NCI-H146 treated with DMSO at 0.1 percent for 48 hours (cell line): ENCODE data around the gene NT5C1B.

Experiments
- DNase-seq: peaks from one replicate; lab custom pipeline; 2025; ENCODE audit not compliant: unreplicated experiment; lab: John Stamatoyannopoulos, UW

Gene NT5C1B

DNA sequence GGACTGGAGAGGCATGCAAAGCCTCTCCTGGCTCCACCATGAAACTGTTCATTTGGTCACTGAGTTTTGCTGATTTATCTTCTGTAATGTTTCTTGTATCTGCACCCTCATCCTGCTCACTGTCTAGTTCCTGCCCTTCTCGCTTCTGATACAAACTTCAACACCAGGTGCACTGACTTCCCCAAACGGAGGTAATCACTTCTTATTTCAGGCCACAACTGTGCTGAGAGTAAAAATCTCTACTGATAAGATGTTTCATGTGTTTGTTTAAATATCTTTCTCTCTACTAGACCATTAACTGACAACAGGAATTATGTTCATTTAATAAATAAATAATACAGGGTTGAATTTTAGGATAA, 10.9 kb upstream of the NT5C1B start:
- no peak for DNase-seq

- DNase-seq, result no peak
Observed at GRCh38 chr2:18599509-18600254, 10.3 kb upstream of the NT5C1B start.

- DNase-seq, result no peak
Observed at GRCh38 chr2:18598848-18599484, 9.6 kb upstream of the NT5C1B start.

- DNase-seq, result no peak
Observed at GRCh38 chr2:18597618-18598017, 8.2 kb upstream of the NT5C1B start.

- no peak for DNase-seq
Observed at GRCh38 chr2:18596993-18597392, 7.6 kb upstream of the NT5C1B start.

DNA sequence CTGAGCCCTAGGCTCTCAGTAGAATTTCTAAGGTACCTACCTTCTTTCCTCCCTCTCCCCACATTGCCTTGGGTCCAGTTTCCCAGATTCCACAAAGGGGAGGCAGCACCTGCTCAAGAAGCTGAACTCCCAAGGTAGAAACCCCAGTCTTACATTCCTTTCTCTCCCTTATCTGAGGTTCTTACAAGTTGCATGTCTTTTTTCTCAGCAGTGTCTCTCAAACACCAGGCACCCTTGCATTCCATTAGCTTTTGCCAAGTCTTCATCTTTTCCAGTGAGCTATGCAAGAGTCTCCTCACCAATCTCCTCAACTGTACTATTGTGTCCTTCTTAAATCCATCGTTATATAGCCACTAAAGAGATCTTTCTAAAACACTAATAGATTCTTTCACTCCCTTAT, 4.1 kb upstream of the NT5C1B start:
- no peak for DNase-seq

- DNase-seq, result no peak
Observed at GRCh38 chr2:18592372-18592771, 3.0 kb upstream of the NT5C1B start.

DNA sequence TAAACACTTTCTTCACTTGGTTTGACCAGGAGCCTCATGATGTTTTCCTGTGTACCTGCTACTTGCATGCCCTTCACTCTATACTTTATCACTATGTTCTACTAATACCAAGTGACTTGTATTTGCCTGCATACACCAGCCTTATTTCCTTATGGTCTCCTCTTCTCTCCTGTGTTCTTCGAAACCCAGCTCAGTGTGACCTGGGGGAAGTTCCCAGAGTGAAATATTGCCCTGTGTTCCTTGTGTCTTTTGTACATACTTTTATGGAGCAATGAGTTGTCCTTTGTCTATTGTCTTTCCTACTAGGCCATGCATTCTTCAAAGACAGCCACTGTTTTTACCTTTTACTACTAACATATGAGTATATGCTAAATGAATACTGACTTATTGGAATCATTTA, 567 bp downstream of the NT5C1B start:
- no peak for DNase-seq

- DNase-seq, result no peak
Observed at GRCh38 chr2:18588049-18588448, 1.3 kb downstream of the NT5C1B start.

- no peak for DNase-seq
Observed at GRCh38 chr2:18585526-18585925, 3.8 kb downstream of the NT5C1B start.

DNA sequence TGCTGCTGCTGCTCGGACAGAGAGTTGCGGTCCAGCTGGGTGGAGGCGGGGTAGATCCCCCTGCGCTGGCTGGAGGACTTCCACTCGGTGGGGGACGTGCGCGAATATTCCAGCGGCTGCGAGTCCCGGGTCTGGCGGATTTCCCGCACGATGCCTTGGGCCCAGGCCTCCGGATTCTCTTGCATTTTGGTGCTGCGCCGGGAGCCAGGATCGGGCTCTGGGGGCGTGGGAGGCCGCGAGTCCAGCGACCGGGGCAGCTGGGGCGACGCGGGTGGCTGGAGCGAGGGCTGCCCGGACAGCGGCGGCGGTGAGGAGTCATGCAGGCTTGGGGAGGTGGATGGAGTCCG, 4.8 kb downstream of the NT5C1B start:
- no peak for DNase-seq

GRCh38 chr2:18583905-18584607, 5.3 kb downstream of the NT5C1B start:
- no peak for DNase-seq

DNA sequence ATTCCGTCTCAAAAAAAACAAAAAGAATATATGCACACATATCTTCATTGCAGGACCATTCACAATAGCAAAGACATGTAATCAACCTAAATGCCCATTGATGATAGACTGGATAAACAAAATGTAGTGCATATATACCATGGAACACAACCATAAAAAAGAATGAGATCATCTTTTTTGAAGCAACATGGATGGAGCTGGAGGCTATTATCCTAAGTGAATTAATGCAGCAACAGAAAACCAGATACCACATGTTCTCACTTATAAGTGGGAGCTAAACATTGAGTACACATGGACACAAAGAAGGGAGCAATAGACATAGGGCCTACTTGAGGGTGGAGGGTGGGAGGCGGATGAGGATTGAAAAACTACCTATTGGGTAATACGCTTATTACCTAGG, 8.8 kb downstream of the NT5C1B start:
- no peak for DNase-seq

DNA sequence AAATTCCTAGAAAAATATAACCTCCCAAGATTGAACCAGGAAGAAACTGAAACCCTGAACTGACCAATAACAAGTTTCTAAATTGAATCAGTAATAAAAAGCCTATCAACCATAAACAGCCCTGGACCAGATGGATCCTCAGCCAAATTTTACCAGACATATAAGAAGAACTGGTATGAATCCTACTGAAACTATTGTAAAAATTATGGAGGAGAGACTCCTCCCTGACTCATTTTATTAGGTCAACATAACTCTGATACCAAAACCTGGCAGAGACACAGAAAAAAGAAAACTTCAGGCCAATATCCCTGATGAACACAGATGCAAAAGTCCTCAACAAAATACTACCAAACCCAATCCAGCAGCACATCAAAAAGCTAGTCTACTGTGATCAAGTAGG, 11.3 kb downstream of the NT5C1B start:
- DNase-seq, result no peak

DNA sequence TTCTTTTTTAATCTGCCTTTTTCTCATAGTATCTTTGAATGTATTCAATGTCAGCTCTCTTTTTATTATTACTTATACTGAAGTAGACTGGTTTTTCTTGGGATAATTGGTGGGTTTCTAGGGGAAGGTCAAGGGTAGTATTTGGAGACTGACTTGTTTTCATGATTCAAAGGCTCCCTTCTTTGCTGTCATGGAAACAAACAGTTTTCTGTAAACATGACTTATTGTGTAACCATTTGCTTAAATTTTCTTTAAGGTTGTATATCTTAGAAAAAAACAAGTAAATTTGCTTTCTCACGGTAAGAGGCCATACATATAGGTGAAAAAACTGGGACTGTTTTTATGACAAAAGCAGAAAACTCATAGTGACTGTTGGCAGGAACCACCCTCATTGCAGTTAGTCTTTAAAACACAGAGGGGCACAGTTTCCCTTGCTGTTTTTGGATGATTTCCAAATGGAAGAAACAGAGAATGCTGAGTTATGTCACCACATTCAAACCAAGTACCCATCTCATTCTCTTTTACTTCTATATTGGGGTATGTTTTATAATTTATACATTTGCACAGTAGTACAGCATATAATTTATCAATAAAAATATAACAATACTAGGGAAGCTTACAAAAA, 23.1 kb downstream of the NT5C1B start:
- DNase-seq, result no peak

DNA sequence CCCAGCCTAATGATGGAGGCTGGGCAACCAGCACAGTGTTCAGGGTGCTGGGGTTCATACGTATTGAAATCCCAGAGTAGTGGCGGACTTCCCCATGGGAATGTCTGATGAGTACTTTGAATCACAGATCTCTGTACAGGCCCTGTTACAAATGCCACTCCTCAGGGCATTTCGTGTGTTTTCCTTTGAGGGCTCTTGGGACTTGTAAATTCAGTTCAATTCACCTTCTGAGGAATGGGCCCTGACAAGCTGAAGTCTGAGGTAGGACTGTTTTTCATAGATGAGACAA, 28.6 kb downstream of the NT5C1B start:
- DNase-seq, result no peak

DNA sequence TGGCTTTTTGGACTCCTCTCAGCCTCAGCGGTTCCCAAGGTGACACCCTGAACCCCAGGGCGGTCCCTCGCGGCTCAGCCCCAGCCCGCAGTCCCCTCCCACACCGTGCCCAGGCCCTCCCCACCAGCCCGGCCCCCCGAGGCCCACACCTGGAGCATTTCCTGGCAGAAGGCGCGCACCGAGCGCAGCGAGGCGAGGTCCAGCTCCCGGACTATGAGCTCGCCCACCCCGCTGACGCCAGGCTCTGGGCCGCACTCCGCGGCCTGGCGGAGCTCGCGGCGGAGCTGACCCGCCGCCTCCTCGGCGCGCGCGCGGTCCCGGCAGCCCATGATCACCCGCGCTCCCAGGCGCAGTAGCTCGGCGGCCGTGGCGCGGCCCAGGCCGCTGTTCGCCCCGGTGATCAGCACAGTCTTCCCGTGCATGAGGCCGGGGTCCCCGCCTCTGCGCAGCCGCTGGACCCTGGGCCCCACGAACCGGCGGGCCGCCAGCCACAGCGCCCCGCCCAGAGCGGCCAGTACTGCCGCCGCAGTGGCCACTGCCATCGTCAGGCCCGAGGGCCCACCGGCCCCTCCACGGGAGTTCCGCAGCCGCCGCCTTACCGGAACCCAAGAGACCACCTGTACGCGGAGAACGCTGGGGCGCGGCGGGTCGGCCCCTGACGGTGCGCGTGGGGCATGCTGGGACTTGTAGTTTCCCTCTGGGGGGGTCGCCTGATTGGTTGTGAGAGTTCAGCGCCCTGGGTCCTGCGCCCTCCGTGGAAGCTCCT, 29.2 kb downstream of the NT5C1B start, which contains the start of gene RDH14:
Gene RDH14 (minus strand): TSS at position 623 of the 766 bp plus-strand sequence. CDS start 81 bp downstream, at position 542.
- DNase-seq, result peak; percentile 88

DNA sequence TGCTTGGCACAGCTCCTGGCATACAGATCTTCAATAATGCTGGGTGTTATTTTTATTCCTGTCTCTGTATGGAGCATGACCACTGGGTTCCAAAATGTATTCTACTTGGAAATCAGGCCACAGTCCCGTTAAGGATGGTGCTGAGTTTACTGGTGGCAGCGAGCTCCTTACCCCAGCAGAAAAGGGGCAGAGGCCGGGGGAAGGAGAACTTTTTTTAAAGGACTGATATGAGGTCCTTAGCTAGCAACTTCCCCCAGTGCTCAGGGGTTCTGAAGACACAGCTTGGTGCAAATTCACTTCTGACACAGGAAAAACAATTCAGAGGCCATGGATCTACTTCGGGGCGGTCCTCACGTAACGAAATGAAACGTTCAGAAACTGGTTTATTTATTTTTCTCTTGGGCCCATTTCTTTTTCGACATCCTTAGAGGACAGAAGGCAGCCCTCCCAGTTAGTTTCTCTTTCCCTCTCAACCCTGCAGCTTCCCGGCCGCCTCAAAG, 29.8 kb downstream of the NT5C1B start:
- no peak for DNase-seq

GRCh38 chr2:18558458-18558857, 30.9 kb downstream of the NT5C1B start:
- no peak for DNase-seq

DNA sequence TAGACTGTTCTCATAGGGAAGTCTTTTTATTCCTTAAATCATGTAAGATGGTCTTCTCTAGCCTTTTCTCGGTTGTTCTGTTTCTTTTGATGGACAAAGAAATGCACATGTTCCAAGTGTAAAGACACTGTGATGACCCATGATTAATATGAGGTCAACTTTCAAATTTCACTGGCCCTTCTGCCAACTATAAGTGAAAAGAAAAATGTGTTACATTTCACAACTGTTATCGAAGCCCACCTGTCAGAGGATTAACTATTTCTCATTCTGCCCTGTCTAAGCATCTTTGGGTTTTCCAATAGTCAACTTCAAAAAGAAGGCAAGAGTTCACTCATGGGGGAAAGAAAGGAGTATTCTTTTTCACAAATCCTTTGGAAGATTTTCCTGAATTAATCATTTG, 32.2 kb downstream of the NT5C1B start:
- DNase-seq, result no peak
